Measurements from ENCODE around the gene MAD1L1. TPM values are rescaled to one million over a fixed set of nuclear protein-coding genes. Genes with fewer than 3 reads are reported as not detected.

MAD1L1 gene
- total RNA-seq, 1 donor from 2014 or later = 48.4 TPM

DNA sequence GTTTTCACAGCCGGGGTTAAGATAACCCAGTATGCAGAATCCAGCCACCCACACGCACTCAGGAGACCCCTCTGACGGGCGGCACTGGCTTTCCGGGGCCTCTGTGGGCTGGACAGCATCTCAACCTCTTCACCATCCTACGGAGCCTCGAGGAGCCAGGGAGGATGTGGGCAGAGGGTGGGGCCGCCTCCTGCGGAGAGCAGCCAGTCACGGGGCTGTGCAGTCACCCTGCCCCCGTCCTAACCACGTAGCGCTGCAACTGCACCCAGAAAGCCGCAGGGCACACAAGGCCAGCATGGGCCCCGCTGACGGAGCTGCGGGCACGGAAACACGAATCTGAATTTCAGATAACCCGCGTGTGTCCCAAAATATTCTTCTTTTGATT, 292.4 kb downstream of the MAD1L1 start:
- Histone ChIP-seq H3K9me3 (no peaks in the 10 kb centered on the region), H3K4me3 (peak overlapping the region; percentile 43), H3K27me3 (no peaks in the 10 kb centered on the region), H3K4me1 (peaks cover 4% of the 10 kb centered on the region), H3K36me3 (peaks cover 6% of the 10 kb centered on the region), H3K27ac (peak overlapping the region; percentile 77)
- intact Hi-C loops (cut with DNase I) = no loop called here
- TF ChIP-seq, protein P1, sequence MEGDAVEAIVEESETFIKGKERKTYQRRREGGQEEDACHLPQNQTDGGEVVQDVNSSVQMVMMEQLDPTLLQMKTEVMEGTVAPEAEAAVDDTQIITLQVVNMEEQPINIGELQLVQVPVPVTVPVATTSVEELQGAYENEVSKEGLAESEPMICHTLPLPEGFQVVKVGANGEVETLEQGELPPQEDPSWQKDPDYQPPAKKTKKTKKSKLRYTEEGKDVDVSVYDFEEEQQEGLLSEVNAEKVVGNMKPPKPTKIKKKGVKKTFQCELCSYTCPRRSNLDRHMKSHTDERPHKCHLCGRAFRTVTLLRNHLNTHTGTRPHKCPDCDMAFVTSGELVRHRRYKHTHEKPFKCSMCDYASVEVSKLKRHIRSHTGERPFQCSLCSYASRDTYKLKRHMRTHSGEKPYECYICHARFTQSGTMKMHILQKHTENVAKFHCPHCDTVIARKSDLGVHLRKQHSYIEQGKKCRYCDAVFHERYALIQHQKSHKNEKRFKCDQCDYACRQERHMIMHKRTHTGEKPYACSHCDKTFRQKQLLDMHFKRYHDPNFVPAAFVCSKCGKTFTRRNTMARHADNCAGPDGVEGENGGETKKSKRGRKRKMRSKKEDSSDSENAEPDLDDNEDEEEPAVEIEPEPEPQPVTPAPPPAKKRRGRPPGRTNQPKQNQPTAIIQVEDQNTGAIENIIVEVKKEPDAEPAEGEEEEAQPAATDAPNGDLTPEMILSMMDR (IDR thresholded peaks at IDR 0.05) = no peak
- DNase-seq (peak; percentile 92), ATAC-seq (peak; percentile 87)

DNA sequence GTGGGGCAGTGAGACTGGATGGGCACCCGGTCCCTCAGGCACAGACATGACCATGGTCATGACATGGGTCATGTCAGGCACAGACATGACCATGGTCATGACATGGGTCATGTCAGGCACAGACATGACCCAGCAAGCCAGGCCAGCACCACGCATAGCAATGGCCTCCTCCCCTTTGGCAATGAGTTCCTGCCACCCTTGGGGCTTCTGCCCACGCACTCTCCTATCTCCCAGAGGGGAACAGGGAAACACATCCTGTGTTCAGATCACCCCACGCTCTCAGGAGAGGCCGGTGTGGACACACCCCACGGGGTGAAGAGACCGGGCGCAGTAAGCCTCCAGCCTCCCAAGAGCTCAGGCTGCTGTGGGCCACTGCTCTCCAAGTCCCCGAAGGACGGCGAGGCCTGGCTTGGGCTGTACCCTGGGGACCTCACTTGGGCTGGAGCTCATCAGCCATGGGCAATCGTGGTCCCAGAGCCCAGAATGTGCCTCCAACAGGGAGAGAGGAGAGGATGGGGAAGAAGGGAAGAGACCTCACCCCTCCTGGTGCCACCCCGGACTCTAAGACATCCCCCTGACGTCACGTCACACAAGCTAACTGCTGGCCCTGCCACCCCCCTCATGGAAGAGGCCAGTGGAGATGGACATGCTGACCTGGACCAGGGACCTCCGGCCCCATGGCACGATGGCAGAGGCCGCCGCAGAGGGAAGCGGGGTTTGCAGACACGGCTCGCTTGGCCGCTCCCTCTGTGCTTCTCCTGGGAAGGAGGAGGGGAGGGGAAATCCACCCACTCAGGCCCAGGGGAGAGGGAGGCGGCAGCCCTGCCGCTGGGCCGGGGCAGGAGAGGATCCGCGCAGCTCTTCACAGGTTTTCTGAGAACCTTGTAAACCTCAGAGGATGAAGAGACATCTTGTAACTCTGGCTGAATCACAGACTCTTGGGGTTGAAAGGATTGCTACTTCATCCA, 293.0 kb downstream of the MAD1L1 start:
- Histone ChIP-seq H3K9me3 (no peaks in the 10 kb centered on the region), H3K36me3 (peaks cover 6% of the 10 kb centered on the region), H3K27me3 (no peaks in the 10 kb centered on the region), H3K4me3 (peak overlapping the region; percentile 43), H3K4me1 (peaks cover 4% of the 10 kb centered on the region), H3K27ac (peak overlapping the region; percentile 77)
- intact Hi-C loops (cut with DNase I) = no loop called here
- ATAC-seq = peak; percentile 60
- DNase-seq = no peak
- TF ChIP-seq, protein P1 (IDR thresholded peaks at IDR 0.05) = no peak

DNA sequence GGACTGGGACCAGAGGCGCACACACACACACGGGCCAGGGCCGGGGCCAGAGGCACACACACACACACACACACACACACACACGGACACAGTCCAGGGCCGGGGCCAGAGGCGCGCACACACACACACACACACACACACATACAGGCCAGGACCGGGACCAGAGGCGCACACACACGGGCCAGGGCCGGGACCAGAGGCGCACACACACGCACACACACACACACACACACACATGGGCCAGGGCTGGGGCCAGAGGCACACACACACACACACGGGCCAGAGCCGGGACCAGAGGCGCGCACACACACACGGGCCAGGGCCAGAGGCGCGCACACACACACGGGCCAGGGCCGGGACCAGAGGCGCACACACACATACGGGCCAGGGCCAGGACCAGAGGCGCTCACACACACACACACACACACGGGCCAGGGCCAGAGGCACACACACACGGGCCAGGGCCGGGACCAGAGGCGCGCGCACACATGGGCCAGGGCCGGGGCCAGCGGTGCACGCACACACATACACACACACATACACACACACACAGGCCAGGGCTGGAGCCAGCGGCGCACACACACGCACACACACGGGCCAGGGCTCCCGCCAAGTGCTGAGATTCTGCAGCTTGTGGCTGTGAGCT, 293.8 kb downstream of the MAD1L1 start:
- Histone ChIP-seq H3K4me1 (peaks cover 4% of the 10 kb centered on the region), H3K27me3 (no peaks in the 10 kb centered on the region), H3K9me3 (no peaks in the 10 kb centered on the region), H3K27ac (no peak overlapping the region), H3K36me3 (peaks cover 6% of the 10 kb centered on the region), H3K4me3 (peak overlapping the region; percentile 43)
- ATAC-seq = peak; percentile 1
- no peak for DNase-seq
- TF ChIP-seq, protein P1 (IDR thresholded peaks at IDR 0.05) = no peak
- intact Hi-C loops (cut with DNase I) = no loop called here

DNA sequence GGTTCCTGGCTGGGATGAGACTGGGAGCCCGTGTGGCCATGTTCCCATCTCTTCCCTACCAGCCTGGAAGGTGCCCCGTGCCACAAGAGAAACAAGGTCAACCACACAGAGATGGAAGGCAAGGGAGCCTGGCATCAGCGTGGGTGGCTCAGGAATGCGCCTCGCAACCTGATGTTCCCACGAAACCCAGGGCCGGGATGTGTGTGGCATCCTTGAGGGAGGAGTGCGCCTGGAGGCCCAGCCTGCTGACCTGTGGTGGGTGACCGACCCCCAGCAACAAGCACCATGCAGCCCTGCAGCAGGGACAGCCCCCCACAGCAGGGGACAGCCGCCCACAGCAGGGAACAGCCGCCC, 295.5 kb downstream of the MAD1L1 start:
- ATAC-seq (no peak), DNase-seq (no peak)
- no peaks in the 10 kb centered on the region for H3K9me3 ChIP-seq
- no peaks in the 10 kb centered on the region for H3K27me3 ChIP-seq
- H3K27ac ChIP-seq = no peak overlapping the region
- peaks cover 6% of the 10 kb centered on the region for H3K36me3 ChIP-seq
- TF ChIP-seq, protein P1 (IDR thresholded peaks at IDR 0.05) = no peak
- intact Hi-C loops (cut with DNase I) = no loop called here
- peaks cover 4% of the 10 kb centered on the region for H3K4me1 ChIP-seq
- H3K4me3 ChIP-seq = no peak overlapping the region

DNA sequence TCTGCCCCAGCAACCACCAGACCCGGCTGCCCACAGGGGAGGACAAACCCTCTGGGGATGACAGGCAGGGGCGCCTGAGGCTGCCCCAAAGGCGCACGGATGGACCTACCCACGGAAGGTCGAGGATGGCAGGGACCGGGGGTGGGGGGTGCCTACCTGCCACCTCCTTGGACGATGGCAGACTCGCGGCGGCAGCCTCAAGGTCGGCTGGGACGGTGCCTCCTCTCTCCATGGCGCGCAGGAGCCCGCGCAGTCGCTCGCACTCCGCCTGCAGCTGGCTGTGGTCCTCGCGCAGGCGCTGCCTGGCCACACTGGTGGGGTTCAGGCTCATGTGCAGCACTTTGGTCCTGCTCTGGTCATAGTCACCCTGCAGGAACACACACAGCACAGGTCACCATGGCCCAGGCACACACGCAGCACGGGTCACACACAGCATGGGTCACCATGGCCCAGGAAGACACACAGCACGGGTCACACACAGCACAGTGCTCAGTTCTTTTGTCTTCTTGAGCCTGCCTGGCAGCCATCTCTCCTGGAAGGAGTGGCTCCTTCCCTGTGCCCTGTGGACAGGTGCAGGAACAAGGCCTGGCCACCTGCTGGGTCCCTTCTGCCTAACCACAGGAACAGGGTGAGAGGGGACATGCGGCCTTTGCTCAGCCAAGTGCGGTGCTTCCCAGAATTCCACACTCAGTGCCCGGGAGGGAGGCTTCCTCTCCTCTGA, 296.1 kb downstream of the MAD1L1 start:
- Histone ChIP-seq H3K9me3 (no peaks in the 10 kb centered on the region), H3K27me3 (no peaks in the 10 kb centered on the region), H3K27ac (no peak overlapping the region), H3K36me3 (peaks cover 6% of the 10 kb centered on the region), H3K4me3 (no peak overlapping the region), H3K4me1 (peaks cover 4% of the 10 kb centered on the region)
- no peak for ATAC-seq
- DNase-seq = no peak
- intact Hi-C loops (cut with DNase I) = no loop called here
- TF ChIP-seq, protein P1 (IDR thresholded peaks at IDR 0.05) = no peak

Data from upper lobe of right lung (tissue), 1 donor.